ENCODE data around the gene NPTN. TPM values are rescaled to one million over a fixed set of nuclear protein-coding genes. Genes with fewer than 3 reads are reported as not detected.

Gene NPTN
- polyA plus RNA-seq, 3 donors, result 86.5 to 137 (median 88.0) TPM

- no peak overlapping the region for H3K4me3 Mint-ChIP-seq
- no CpG with 5 or more reads among the region's 1 CpG for WGBS (ENCODE audit: insufficient coverage)
- H3K27ac Mint-ChIP-seq, result no peak overlapping the region
Measured at GRCh38 chr15:73515527-73515926, 117.7 kb downstream of the NPTN start.

More at GRCh38 chr15:73515527-73515926, 117.7 kb downstream of the NPTN start:
- Histone ChIP-seq H4K20me1 (ENCODE audit: insufficient read depth, low read length) (no peaks in the 10 kb centered on the region), H2AFZ (ENCODE audit: insufficient read depth, low read depth, low read length, poor library complexity, severe bottlenecking) (no peak overlapping the region), H3K9ac (ENCODE audit: insufficient read depth, low read length, poor library complexity, severe bottlenecking) (no peak overlapping the region), H3K36me3 (replicated peaks in 1 of 2; ENCODE audit: control insufficient read depth in 1 of 2, insufficient read depth in 2 of 2, low read length in 2 of 2) (no peaks in the 10 kb centered on the region), H3K27me3 (ENCODE audit: control insufficient read depth in 2 of 2, insufficient read depth in 2 of 2, low read length in 2 of 2) (no peaks in the 10 kb centered on the region), H3K4me3 (replicated peaks in 1 of 3; ENCODE audit: low read depth in 2 of 3, low read length in 3 of 3) (no peak overlapping the region), H3K27ac (ENCODE audit: low read depth in 1 of 2, low read length in 2 of 2) (no peak overlapping the region), H3K4me1 (ENCODE audit: control insufficient read depth in 1 of 2, insufficient read depth in 2 of 2, low read length in 2 of 2) (peaks cover 25 to 29% of the 10 kb centered on the region in 2 donors), H3K4me2 (replicated peaks; ENCODE audit: extremely low read depth, low read length, poor library complexity, severe bottlenecking) (no peak overlapping the region), H3K9me3 (replicated peaks in 1 of 2; ENCODE audit: control insufficient read depth in 1 of 2, insufficient read depth in 1 of 2, low read length in 2 of 2) (peaks cover 0 to 10% of the 10 kb centered on the region in 2 donors), H3K79me2 (ENCODE audit: insufficient read depth, low read length) (no peaks in the 10 kb centered on the region)
- no peak for DNase-seq
- peaks cover 1 to 21% (median 17%) of the 10 kb centered on the region in 7 donors for H3K9me3 Mint-ChIP-seq
- peaks cover 30% of the 10 kb centered on the region for H3K4me1 Mint-ChIP-seq
- H3K27me3 Mint-ChIP-seq (ENCODE audit: low read depth in 3 of 3), result peaks cover 0 to 2% (median 0%) of the 10 kb centered on the region in 3 donors
- TF ChIP-seq CTCF (IDR thresholded peaks at IDR 0.05), result no peak
- H3K36me3 Mint-ChIP-seq, result no peaks in the 10 kb centered on the region
- intact Hi-C loops (cut with micrococcal nuclease), result no loop called here

Other genes with a start within 250 kb of the NPTN start
- gene REC114, start 190.2 kb downstream of the NPTN start, polyA plus RNA-seq, result not detected
- under 1 TPM; 0.52 to 0.72 (median 0.64) TPM for gene CD276, start 51.0 kb upstream of the NPTN start, polyA plus RNA-seq
- not detected for gene INSYN1, start 120.0 kb upstream of the NPTN start, polyA plus RNA-seq
- not detected for gene TBC1D21, start 240.2 kb upstream of the NPTN start, polyA plus RNA-seq

Data from CD14-positive monocyte (primary cell).